Effector memory CD4-positive, alpha-beta T cell (primary cell): Measurements from ENCODE around the gene GPM6B.
A peak's percentile ranks its signal among the peaks of the same experiment; 100 is the strongest.

Experiments
- DNase-seq, 3 donors: peaks; one replicate each; pipeline ENCODE4 v3.0.0-alpha.2; 2020
- H3K27ac ChIP-seq: 2 replicates; pipeline ENCODE4 v1.7.0; 2013; ENCODE audit warnings: mild to moderate bottlenecking, low read length, moderate library complexity; ENCODE audit not compliant: insufficient read depth, poor library complexity, severe bottlenecking
- H3K27me3 ChIP-seq: replicated peaks from 2 replicates; pipeline ENCODE4 v1.7.0; 2013; ENCODE audit warnings: mild to moderate bottlenecking, low read length; ENCODE audit not compliant: insufficient read depth, control insufficient read depth, poor library complexity, severe bottlenecking
- H3K36me3 ChIP-seq: 2 replicates; pipeline ENCODE4 v1.7.0; 2013; ENCODE audit warnings: mild to moderate bottlenecking, low read length, moderate library complexity; ENCODE audit not compliant: control insufficient read depth, insufficient read depth
- H3K4me1 ChIP-seq: 2 replicates; pipeline ENCODE4 v1.7.0; 2013; ENCODE audit warnings: low read length, mild to moderate bottlenecking; ENCODE audit not compliant: control insufficient read depth, insufficient read depth, poor library complexity, severe bottlenecking
- H3K4me3 ChIP-seq: 2 replicates; pipeline ENCODE4 v1.7.0; 2013; ENCODE audit warnings: low read length, low read depth, mild to moderate bottlenecking; ENCODE audit not compliant: insufficient read depth, poor library complexity, severe bottlenecking
- H3K9me3 ChIP-seq: 2 replicates; pipeline ENCODE4 v1.7.0; 2013; ENCODE audit warnings: mild to moderate bottlenecking, low read length, moderate library complexity; ENCODE audit not compliant: control insufficient read depth

GPM6B gene

DNA sequence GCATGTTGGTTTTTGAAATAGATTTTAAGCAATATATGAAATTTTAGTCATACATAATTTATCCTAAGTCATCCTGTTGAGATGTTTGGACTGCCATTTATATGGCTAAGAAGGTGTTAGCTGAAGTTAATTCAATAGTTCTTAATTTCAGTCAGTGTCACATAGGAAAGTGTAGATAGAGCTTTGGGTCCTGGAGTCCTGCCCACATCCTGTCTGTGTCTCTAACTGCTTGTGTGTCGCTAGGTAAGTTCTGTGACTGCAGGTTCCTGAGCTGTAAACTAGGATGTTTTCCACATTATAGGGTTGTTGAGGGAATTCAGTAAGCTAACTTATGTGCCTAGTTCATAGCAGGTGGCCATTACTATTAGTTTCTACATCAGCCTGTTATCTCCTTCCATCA lies 61.6 kb downstream of the GPM6B start:
- no peaks in the 10 kb centered on the region for H3K9me3 ChIP-seq
- no peak overlapping the region for H3K4me3 ChIP-seq
- H3K27me3 ChIP-seq = no peaks in the 10 kb centered on the region
- peaks cover 44% of the 10 kb centered on the region for H3K36me3 ChIP-seq
- no peak overlapping the region for H3K27ac ChIP-seq
- DNase-seq = no peak
- no peaks in the 10 kb centered on the region for H3K4me1 ChIP-seq

DNA sequence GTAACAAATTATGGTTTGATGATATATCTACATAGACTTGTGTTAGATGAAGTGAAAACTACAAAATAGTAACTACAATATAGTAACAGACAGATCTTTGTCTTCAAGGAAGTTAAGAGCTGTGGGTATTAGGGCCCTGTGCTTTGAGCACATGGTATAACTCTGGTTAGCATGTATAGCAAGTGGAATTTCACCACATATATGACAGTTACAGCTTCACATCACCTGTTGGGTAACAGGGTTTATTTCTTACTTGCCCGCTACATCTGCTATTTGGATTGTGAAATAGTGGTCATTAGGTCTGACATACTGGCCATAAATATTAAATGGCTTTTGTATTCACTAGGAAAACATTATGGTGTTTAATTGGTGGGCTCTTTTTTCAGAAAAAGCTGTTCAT lies 62.1 kb downstream of the GPM6B start:
- no peaks in the 10 kb centered on the region for H3K4me1 ChIP-seq
- DNase-seq = no peak
- H3K9me3 ChIP-seq = no peaks in the 10 kb centered on the region
- peaks cover 46% of the 10 kb centered on the region for H3K36me3 ChIP-seq
- no peak overlapping the region for H3K27ac ChIP-seq
- no peaks in the 10 kb centered on the region for H3K27me3 ChIP-seq
- no peak overlapping the region for H3K4me3 ChIP-seq

- no peak overlapping the region for H3K4me3 ChIP-seq
- H3K27me3 ChIP-seq = no peaks in the 10 kb centered on the region
- no peak overlapping the region for H3K27ac ChIP-seq
- H3K9me3 ChIP-seq = no peaks in the 10 kb centered on the region
- DNase-seq = no peak
- peaks cover 30% of the 10 kb centered on the region for H3K36me3 ChIP-seq
- H3K4me1 ChIP-seq = no peaks in the 10 kb centered on the region
Observed at GRCh38 chrX:13752646-13753045, 64.2 kb downstream of the GPM6B start.

DNA sequence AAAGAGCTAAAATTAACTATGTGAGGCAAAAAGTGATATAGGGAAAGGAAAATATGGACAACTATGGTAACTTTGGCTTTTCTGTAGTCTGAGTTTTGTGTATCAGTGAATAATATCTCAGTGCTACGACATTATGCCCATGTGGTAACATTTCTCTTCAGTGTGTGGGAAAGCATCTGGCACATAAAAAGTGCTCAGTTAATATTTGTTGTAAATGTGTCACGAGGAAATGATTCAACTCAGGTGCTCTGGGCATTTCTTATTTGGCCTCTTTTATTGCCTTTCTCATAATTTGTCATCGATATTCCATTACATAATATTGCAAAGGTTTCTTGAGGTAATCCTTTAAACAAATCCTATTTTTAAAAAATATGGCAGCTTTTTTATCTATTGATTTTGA lies 64.8 kb downstream of the GPM6B start:
- Histone ChIP-seq H3K27ac (no peak overlapping the region), H3K4me1 (no peaks in the 10 kb centered on the region), H3K36me3 (peaks cover 25% of the 10 kb centered on the region)

DNA sequence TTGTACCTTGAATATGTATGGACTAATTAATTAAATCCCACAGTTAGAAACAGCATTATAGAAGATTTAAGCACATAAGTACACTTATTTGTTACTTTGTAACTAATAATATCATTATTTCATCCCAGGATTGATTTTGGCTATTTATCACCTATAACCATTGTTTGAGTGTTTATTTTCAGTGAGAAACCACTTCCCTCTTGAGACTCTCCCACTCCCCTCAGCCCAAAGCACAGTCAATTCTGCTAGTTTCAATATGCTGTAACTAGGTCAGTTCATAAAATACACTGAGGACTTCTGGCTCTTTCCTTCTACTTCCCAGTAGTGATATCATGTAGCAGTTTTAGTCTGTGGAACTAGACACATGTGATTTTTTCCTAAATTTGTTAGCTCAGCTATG lies 66.1 kb downstream of the GPM6B start:
- Histone ChIP-seq H3K9me3 (no peaks in the 10 kb centered on the region), H3K4me3 (no peak overlapping the region), H3K4me1 (no peaks in the 10 kb centered on the region), H3K36me3 (peaks cover 19% of the 10 kb centered on the region), H3K27me3 (no peaks in the 10 kb centered on the region), H3K27ac (no peak overlapping the region)
- no peak for DNase-seq

More for the DNA sequence above, 64.8 kb downstream of the GPM6B start:
- DNase-seq = no peak
- H3K9me3 ChIP-seq = no peaks in the 10 kb centered on the region
- H3K27me3 ChIP-seq = no peaks in the 10 kb centered on the region
- no peak overlapping the region for H3K4me3 ChIP-seq

DNA sequence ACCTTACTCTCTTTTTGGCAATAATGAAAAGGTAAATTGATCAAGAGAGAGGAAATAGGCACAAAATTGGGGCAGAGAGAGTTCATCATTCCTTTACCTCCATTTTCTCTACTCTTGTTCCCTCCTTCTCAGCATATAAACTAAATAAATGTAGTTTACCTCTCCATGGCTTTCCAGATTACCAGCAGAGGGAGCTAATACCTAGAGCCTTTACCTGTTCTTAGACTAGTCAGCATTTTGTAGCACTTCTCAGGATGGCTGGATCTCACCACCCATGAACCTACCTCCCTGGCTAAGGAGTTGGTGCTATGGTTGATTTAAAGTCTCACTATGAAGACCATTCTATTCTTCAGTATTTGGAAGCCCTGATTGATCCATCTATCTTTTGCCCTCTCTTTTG lies 66.7 kb downstream of the GPM6B start:
- Histone ChIP-seq H3K4me1 (no peaks in the 10 kb centered on the region), H3K27me3 (no peaks in the 10 kb centered on the region), H3K9me3 (no peaks in the 10 kb centered on the region), H3K4me3 (no peak overlapping the region), H3K27ac (no peak overlapping the region), H3K36me3 (peaks cover 19% of the 10 kb centered on the region)
- DNase-seq = no peak

DNA sequence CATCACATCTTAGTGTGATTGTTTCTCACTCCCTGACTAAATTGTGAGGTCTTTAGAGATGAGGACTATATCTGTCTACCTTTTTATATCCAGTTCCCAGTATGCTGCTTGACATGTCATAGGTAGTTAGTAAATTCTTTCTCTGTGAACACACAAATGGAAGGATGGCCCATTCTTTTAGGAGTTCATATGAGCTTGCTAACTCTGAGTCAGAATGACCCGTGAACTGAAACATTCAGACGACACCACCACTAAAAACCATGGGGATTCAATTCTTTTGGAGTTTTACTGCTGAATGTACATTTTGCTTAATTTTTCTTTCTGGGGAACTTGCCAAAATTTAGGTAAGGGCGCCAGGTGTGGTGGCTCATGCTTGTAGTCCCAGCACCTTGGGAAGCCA lies 68.4 kb downstream of the GPM6B start:
- DNase-seq = no peak
- Histone ChIP-seq H3K27me3 (no peaks in the 10 kb centered on the region), H3K9me3 (no peaks in the 10 kb centered on the region), H3K27ac (no peak overlapping the region), H3K4me1 (no peaks in the 10 kb centered on the region), H3K36me3 (peaks cover 26% of the 10 kb centered on the region), H3K4me3 (no peak overlapping the region)

DNA sequence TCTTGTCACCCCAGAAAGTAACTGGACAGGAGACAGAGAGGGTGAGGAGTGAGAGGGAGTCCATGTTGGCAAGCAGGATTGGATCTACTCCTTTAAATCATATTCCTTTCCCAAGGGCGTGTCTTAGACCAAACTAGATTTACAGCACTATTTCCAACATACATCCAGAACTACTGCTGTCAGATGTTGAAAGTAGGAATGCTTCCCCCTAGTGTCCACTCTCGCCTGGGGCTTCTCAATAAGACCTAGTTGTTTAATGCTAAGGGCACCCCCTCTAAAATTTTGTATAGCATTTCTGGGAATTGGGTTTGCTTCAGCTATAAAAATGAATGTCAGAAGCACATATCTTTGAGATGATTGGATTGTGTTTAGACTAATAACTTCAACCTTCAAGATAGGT lies 69.1 kb downstream of the GPM6B start:
- no peak overlapping the region for H3K4me3 ChIP-seq
- no peak for DNase-seq
- no peak overlapping the region for H3K27ac ChIP-seq
- H3K36me3 ChIP-seq = peaks cover 26% of the 10 kb centered on the region
- no peaks in the 10 kb centered on the region for H3K27me3 ChIP-seq
- no peaks in the 10 kb centered on the region for H3K4me1 ChIP-seq
- H3K9me3 ChIP-seq = no peaks in the 10 kb centered on the region

GRCh38 chrX:13742397-13743176 lies 74.3 kb downstream of the GPM6B start:
- Histone ChIP-seq H3K36me3 (peaks cover 19% of the 10 kb centered on the region), H3K4me3 (no peak overlapping the region), H3K9me3 (no peaks in the 10 kb centered on the region), H3K27ac (peak overlapping the region; percentile 59), H3K27me3 (no peaks in the 10 kb centered on the region), H3K4me1 (no peaks in the 10 kb centered on the region)
- peak; percentile 20 to 30 (median 25) for DNase-seq

- Histone ChIP-seq H3K4me1 (no peaks in the 10 kb centered on the region), H3K36me3 (peaks cover 23% of the 10 kb centered on the region), H3K27me3 (no peaks in the 10 kb centered on the region), H3K4me3 (no peak overlapping the region), H3K9me3 (no peaks in the 10 kb centered on the region), H3K27ac (no peak overlapping the region)
- no peak for DNase-seq
Observed at GRCh38 chrX:13741695-13742094, 75.2 kb downstream of the GPM6B start.
